Endothelial cell of umbilical vein (primary cell): Measurements from ENCODE around the gene GALK1. TPM values are rescaled to one million over a fixed set of nuclear protein-coding genes. Genes with fewer than 3 reads are reported as not detected.

Source experiments
- BruUV-seq: library from RNA; stranded (reverse); fragments of 400-500 nt; replicated peaks from 2 replicates; lab custom pipeline; 2021; lab: Mats Ljungman, UMichigan
- CTCF ChIA-PET: fragments of 300-600, 350-600 bp; sonication (Branson Sonifier 250); formaldehyde crosslinking; loops from one replicate; lab custom pipeline; 2021; ENCODE audit warnings: antibody characterized with exemption, inconsistent platforms; lab: Charles Lee
- POLR2A ChIA-PET: fragments of 300-600, 350-600 bp; sonication (Branson Sonifier 250); formaldehyde crosslinking; loops from one replicate; lab custom pipeline; 2021; ENCODE audit warnings: antibody characterized with exemption, inconsistent platforms; lab: Charles Lee
- DNase-seq: peaks from one replicate; pipeline ENCODE4 v3.0.0-alpha.2; 2011; ENCODE audit warnings: low read depth, low spot score
- FAIRE-seq: peaks from 2 replicates; lab custom pipeline; 2011; peaks lifted over from hg19 to GRCh38; lab: Jason Lieb, UNC
- H2AFZ ChIP-seq: 2 replicates; pipeline ENCODE4 v1.6.0; 2012; ENCODE audit warnings: low read depth, low read length, control low read depth, inconsistent platforms
- H3K27ac ChIP-seq: 2 replicates; pipeline ENCODE4 v1.5.1; 2011; ENCODE audit warnings: low read depth, mild to moderate bottlenecking, control low read depth, low read length, moderate library complexity; ENCODE audit not compliant: insufficient read depth
- H3K27me3 ChIP-seq, 2 experiments: 2 replicates each; pipeline versions ENCODE4 v1.6.0 to v1.6.1; 2011; ENCODE audit warnings: low read length in 2 of 2, mixed read lengths in 1 of 2; ENCODE audit not compliant: control insufficient read depth in 2 of 2, insufficient read depth in 2 of 2
- H3K36me3 ChIP-seq, 2 experiments: 2 replicates in 1 of 2; 3 replicates in 1 of 2; pipeline ENCODE4 v1.5.1; 2011; ENCODE audit warnings: low read length in 2 of 2, mild to moderate bottlenecking in 1 of 2, moderate library complexity in 1 of 2; ENCODE audit not compliant: control insufficient read depth in 2 of 2, insufficient read depth in 2 of 2; ENCODE audit errors: extremely low read depth in 1 of 2
- H3K4me1 ChIP-seq: 3 replicates; pipeline ENCODE4 v1.5.1; 2011; ENCODE audit warnings: mild to moderate bottlenecking, low read length; ENCODE audit not compliant: control insufficient read depth, insufficient read depth; ENCODE audit errors: extremely low read depth
- H3K4me2 ChIP-seq: 2 replicates; pipeline ENCODE4 v1.6.1; 2011; ENCODE audit warnings: low read length, control low read depth, mixed read lengths; ENCODE audit not compliant: insufficient read depth
- H3K4me3 ChIP-seq, 3 experiments: fragments of 200-600 bp in 1 of 3; sonication (generic), shearing (Covaris generic) in 1 of 3; replicated peaks in 1 of 3; 2 replicates each; pipeline ENCODE4 v1.5.1; 2011 to 2016; ENCODE audit warnings: control low read depth in 3 of 3, low read length in 3 of 3, mild to moderate bottlenecking in 2 of 3, inconsistent platforms in 1 of 3, low read depth in 1 of 3, moderate library complexity in 1 of 3; ENCODE audit not compliant: insufficient read depth in 1 of 3
- H3K79me2 ChIP-seq: 2 replicates; pipeline ENCODE4 v1.6.0; 2012; ENCODE audit warnings: low read length, inconsistent platforms; ENCODE audit not compliant: control insufficient read depth, insufficient read depth
- H3K9ac ChIP-seq: replicated peaks from 2 replicates; pipeline ENCODE3; 2011; ENCODE audit warnings: low read length, control low read depth; ENCODE audit not compliant: insufficient read depth; ENCODE audit errors: extremely low read depth
- H3K9me1 ChIP-seq: replicated peaks from 3 replicates; pipeline ENCODE4 v1.6.0; 2011; ENCODE audit warnings: mild to moderate bottlenecking, low read length; ENCODE audit not compliant: control insufficient read depth, insufficient read depth; ENCODE audit errors: extremely low read depth
- H3K9me3 ChIP-seq: replicated peaks from 2 replicates; pipeline ENCODE4 v1.5.1; 2012; ENCODE audit warnings: low read length, inconsistent platforms; ENCODE audit not compliant: control insufficient read depth, insufficient read depth
- H4K20me1 ChIP-seq: replicated peaks from 2 replicates; pipeline ENCODE3; 2011; ENCODE audit warnings: mild to moderate bottlenecking, low read length; ENCODE audit not compliant: control insufficient read depth, insufficient read depth; ENCODE audit errors: extremely low read depth
- EZH2 ChIP-seq: IDR thresholded peaks from 2 replicates; pipeline ENCODE4 v1.6.1; 2012; ENCODE audit warnings: borderline replicate concordance, low read depth, mild to moderate bottlenecking, moderate library complexity, low read length, inconsistent platforms; ENCODE audit not compliant: severe bottlenecking
- GATA2 ChIP-seq: IDR thresholded peaks from 2 replicates; pipeline ENCODE4 v1.7.0; 2011; ENCODE audit warnings: low read depth, mild to moderate bottlenecking, moderate library complexity, mixed read lengths, low read length; ENCODE audit not compliant: insufficient read length, insufficient read depth
- MYC ChIP-seq: IDR thresholded peaks from one replicate; pipeline ENCODE4 v1.6.1; 2011; ENCODE audit warnings: mild to moderate bottlenecking, low read depth, low read length
- POLR2A ChIP-seq: IDR thresholded peaks from 2 replicates; pipeline ENCODE4 v1.6.1; 2012; ENCODE audit warnings: low read depth, mild to moderate bottlenecking, control low read depth, low read length
- POLR2AphosphoS5 ChIP-seq: IDR thresholded peaks from 2 replicates; pipeline ENCODE4 v1.6.1; 2012; ENCODE audit warnings: low read depth, mild to moderate bottlenecking, control low read depth, low read length, moderate library complexity; ENCODE audit not compliant: insufficient read depth
- dilution Hi-C: fragments of 300-500 bp; cut with MboI; formaldehyde crosslinking; loops from one replicate; pipeline ENCODE4 v1.15.0; 2019; ENCODE audit warnings: low sequenced_read_pairs; ENCODE audit not compliant: extremely low pct_ligation_motif_present
- intact Hi-C: fragments of 100-400 bp; cut with micrococcal nuclease; formaldehyde crosslinking; loops from one replicate; pipeline ENCODE4 v1.10.0; 2022
- polyA plus RNA-seq, 4 experiments: library from polyadenylated mRNA; depleted of rRNA in 3 of 4; stranded (reverse) in 3 of 4; unstranded in 1 of 4; fragments of >200 nt; gene quantifications; 2 replicates each; pipeline versions ENCODE4 v1.2.1 to v1.2.3, GENCODE V29; 2011 to 2012; ENCODE audit warnings: missing spikeins in 1 of 4
- total RNA-seq: library from RNA; stranded (reverse); gene quantifications from 2 replicates; pipeline ENCODE4 v1.2.3, GENCODE V29; 2021
- TF ChIP-seq, protein P1 (sequence below): IDR thresholded peaks from 2 replicates; pipeline ENCODE4 v1.6.1; 2011; ENCODE audit not compliant: insufficient read depth, insufficient read length
- TF ChIP-seq, protein P2 (sequence below), 2 donors: IDR thresholded peaks; 1 replicate in 1 of 2; 2 replicates in 1 of 2; pipeline ENCODE4 v1.5.1; 2011; ENCODE audit warnings: low read length in 2 of 2, mild to moderate bottlenecking in 2 of 2, moderate library complexity in 2 of 2, control low read depth in 1 of 2, inconsistent platforms in 1 of 2, low read depth in 1 of 2; ENCODE audit not compliant: insufficient read depth in 1 of 2; ENCODE audit errors: extremely low read depth in 1 of 2

GALK1 gene
- total and polyA plus RNA-seq, 2 donors (not counting 3 experiments of a cell fraction or from before 2014, with no cell fraction given): 45.8 to 63.7 TPM

DNA sequence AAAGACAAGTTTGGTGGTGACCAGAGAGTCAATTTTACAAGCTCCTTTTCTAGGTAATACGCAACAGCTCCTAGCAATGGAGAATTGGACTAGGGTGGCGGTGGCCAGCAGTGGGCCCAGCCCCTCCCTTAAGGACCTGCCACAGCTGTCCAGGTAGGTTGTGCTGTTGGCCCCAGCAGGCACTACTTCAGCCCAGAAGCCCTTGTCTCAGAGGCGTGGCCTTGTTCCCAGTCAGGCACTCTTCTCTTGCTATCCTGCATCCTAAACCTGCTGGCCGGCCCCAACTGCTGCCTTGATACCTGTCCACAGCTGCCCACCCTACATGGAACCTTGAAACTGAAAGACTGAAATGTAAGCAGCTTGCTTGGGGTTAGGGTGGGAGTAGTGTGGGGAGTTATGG is 989 bp upstream of the GALK1 start:
- Histone ChIP-seq H3K27me3 (no peaks in the 10 kb centered on the region), H4K20me1 (no peaks in the 10 kb centered on the region), H3K4me1 (peaks cover 11% of the 10 kb centered on the region), H3K4me2 (no peak overlapping the region), H3K79me2 (no peaks in the 10 kb centered on the region), H3K27ac (no peak overlapping the region), H3K9ac (no peak overlapping the region), H3K36me3 (no peaks in the 10 kb centered on the region), H3K4me3 (no peak overlapping the region), H3K9me3 (no peaks in the 10 kb centered on the region), H3K9me1 (no peaks in the 10 kb centered on the region), H2AFZ (no peak overlapping the region)
- dilution Hi-C loops: no loop called here
- DNase-seq (no peak), FAIRE-seq (no peak)
- ChIA-PET POLR2A (interaction anchor here (1.4 to 3.0 kb wide), 3 partner anchors 9 to 64 kb away, joined by 4 to 24 read pairs (median 19); a partner anchor contains a TSS), CTCF (interaction anchor here (0.7 to 4.8 kb wide), 17 partner anchors 7 to 164 kb away, joined by 3 to 27 read pairs (median 8); partner anchors contain the start of genes SMIM5, TRIM47, TRIM65 and WBP2)
- intact Hi-C loops: no loop called here
- TF ChIP-seq POLR2AphosphoS5 (no peak), POLR2A (no peak)
- TF ChIP-seq, protein P1, sequence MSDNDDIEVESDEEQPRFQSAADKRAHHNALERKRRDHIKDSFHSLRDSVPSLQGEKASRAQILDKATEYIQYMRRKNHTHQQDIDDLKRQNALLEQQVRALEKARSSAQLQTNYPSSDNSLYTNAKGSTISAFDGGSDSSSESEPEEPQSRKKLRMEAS: no peak
- BruUV-seq: no TSS peak

DNA sequence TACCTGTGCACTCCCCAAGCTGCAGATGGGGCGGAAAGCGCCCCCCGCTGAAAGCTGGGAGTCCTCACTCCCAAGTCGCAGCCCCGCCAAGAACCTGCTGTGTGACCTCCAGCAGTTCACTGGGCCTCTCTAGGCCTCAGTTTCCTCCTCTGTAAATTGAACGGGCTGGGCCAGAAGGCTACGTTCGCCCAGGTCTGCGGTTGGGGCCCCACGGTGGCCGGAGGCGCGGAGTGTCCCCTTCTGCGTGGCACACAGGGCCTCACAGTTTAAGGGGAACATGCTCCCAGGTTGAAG is 628 bp downstream of the GALK1 start:
- CTCF ChIA-PET: interaction anchor here (0.6 to 4.8 kb wide), 22 partner anchors 9 to 132 kb away, joined by 3 to 27 read pairs (median 6); partner anchors contain the start of genes TRIM47 and TRIM65
- TF ChIP-seq, protein P2, sequence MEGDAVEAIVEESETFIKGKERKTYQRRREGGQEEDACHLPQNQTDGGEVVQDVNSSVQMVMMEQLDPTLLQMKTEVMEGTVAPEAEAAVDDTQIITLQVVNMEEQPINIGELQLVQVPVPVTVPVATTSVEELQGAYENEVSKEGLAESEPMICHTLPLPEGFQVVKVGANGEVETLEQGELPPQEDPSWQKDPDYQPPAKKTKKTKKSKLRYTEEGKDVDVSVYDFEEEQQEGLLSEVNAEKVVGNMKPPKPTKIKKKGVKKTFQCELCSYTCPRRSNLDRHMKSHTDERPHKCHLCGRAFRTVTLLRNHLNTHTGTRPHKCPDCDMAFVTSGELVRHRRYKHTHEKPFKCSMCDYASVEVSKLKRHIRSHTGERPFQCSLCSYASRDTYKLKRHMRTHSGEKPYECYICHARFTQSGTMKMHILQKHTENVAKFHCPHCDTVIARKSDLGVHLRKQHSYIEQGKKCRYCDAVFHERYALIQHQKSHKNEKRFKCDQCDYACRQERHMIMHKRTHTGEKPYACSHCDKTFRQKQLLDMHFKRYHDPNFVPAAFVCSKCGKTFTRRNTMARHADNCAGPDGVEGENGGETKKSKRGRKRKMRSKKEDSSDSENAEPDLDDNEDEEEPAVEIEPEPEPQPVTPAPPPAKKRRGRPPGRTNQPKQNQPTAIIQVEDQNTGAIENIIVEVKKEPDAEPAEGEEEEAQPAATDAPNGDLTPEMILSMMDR (IDR thresholded peaks at IDR 0.05; ENCODE audit: extremely low read depth in 1 of 2, insufficient read depth in 1 of 2, low read depth in 1 of 2, low read length in 2 of 2): peak in 1 of 2 donors; percentile 55
- TF ChIP-seq EZH2 (no peak), GATA2 (no peak), MYC (no peak), POLR2A (no peak)
- Histone ChIP-seq H3K9ac (peak overlapping the region; percentile 69), H3K79me2 (no peaks in the 10 kb centered on the region), H3K27ac (no peak overlapping the region), H3K9me1 (no peaks in the 10 kb centered on the region), H3K27me3 (no peaks in the 10 kb centered on the region), H3K36me3 (no peaks in the 10 kb centered on the region), H3K4me3 (peak overlapping the region; percentile 44 to 62 (median 53)), H4K20me1 (no peaks in the 10 kb centered on the region), H2AFZ (peak overlapping the region; percentile 94), H3K4me1 (peaks cover 11% of the 10 kb centered on the region), H3K9me3 (no peaks in the 10 kb centered on the region), H3K4me2 (peak overlapping the region; percentile 77)
- intact Hi-C loops (loop anchor here (1.0 kb wide), 1 partner anchor 63 kb away; no protein-coding TSS in a partner anchor), dilution Hi-C loops (no loop called here)
- no peak for FAIRE-seq
- DNase-seq: no peak
- POLR2A ChIA-PET: interaction anchor here (1.4 to 3.0 kb wide), 3 partner anchors 11 to 65 kb away, joined by 4 to 24 read pairs (median 19); a partner anchor contains a TSS
- BruUV-seq: no TSS peak
